ENCODE measurements around the gene AEN.

AEN gene

DNA sequence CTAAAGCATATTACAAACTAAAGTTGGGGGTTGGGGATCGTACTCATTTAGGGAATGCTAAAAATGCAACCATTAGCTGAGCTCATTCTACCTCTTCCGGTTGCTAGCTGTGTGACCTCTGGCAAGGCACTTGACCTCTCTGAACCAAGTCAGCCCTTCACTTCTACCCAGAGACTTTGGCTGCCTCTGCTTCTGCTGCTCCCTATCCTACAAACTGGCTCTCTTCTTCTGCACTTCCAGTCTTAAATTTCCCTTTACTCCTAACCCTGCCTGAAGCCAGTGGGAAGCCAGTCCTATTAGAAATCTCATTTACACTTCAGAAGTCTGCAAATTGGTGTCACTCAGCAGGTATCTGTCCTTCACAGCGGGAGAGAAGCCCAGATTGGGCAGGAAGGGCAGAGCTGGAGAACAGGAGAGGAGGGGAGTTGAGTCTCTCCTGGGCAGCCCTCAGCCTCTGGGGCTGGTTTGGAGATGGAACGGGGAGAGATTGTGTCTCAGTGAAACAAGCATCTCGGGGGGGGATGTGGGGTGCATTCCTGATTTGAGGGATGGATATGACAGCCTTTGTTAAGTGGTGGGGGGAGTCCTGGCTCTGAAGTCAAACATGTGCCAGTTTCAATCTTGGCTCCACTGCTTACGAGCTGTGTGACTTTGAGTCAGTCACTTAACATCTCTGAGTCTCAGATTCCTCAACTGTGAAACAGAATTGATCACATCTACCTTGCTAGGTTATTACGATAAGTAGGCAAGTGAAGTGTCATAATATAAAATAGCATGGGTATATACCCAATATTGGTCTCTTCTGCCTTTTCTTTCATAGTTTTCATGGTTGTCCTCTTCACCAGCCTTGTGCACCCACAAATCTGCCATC, 7.8 kb upstream of the AEN start:
- DNase-seq, result peak; percentile 66

DNA sequence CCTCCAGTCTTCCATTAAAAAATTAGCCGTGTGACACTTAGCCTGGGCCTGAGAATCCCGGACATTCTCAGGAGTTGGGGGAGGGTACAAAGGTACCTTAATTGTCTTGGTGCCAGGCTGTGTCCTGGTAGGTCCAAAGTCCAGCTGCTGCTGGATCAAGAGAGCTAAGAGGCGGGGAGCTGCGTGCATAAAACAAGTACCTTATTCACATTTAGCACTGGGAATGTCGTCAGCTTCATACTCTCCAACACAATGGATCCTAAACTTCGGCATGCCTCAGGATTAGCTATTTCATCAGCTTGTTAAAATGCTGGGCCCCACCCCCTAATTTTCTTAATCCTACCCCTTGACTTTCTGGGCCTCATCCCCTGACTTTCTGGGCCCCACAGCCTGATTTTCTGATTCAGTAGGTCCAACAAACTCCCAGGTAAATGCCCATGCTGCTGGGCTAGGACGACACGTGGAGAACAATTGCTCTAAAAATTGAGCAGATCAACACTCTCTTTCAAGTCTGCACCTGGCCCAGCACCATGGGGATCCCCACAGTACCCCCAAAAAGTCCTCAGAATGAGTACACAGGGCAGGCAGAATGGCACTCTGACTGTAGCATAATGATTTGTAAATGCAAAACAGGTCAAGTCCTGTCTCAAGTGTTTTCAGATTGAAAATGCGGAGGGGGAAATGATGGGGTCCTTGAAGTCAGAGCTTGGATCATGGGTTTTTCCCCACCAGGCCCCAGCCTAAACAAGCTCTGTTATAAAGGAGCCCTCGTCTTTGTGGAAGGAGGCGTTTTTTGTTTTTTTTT, 5.6 kb upstream of the AEN start:
- DNase-seq, result no peak

DNA sequence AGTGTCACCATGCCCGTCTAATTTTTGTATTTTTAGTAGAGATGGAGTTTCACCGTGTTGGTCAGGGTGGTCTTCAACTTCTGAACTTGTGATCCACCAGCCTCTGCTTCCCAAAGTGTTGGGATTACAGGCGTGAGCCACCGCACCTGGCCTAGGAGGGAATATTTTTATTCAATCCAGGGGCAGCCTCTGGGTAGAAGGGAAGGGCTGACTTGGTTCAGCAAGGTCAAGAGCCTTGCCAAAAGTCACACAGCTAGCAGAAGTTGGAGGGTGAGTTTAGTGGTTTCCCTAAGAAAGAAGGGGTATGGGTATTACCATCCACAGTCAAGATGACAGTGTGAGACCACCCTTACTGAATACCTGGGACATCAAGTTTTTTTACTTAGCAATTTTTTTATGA, 4.9 kb upstream of the AEN start:
- no peak for DNase-seq

DNA sequence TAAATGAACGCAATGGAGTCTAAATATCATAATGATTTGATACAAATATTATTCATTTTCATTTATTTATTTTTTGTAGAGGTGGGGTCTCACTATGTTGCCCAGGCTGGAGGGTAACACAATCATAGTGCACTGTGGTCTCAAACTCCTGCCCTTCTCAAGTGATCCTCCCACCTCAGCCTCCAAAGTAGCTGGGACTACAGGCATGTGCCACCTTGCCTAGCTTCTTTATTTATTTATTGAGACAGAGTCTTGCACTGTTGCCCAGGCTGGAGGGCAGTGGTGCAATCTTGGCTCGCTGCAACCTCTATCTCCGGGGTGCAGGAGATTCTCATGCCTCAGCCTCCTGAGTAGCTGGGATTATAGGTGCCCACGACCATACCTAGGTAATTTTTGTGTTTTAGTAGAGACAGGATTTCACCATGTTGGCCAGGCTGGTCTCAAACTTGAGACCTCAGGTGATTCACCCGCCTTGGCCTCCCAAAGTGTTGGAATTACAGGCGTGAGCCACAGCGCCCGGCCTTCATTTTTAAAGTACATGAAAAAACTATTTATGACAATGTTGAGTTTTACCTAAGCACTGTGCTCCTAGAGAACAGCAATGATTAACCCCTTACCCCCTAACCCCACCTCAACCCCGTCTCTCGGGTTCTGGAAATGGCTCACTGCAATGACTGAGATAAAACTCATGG, 4.0 kb upstream of the AEN start:
- no peak for DNase-seq

DNA sequence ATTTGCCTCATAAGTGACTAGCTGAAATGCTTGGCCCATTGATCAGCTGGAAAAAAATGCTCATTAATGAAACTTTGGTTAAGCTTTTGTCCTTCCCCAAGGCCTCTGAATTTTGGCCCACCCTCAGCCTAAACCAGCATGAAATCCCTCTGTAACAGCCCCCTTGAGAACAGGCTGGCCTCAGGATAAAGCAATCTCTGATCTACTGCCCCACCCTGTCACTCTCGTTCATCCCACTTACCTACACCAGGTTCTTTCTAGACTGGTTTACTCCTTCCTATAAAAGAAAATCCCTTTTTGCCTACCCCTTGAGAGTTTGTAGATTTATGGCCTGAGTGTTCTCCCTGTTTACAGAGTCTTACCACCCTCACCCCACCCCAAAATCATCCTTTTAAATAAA, 3.4 kb upstream of the AEN start:
- no peak for DNase-seq

DNA sequence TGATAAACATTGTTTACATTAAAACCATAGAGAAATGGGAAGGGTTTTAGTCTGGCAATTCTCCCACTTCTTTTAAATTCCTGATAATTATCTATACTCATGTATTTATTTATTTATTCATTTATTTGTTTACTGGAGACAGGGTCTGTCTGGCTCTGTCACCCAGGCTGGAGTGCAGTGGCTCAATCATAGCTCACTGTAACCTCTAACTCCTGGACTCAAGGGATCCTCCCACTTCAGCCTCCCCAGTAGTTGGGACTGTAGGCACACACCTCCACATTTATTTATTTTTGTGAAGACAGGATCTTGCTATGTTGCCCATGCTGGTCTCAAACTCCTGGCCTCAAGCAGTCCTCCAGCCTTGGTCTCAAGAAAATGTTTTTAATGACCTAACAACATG, 2.5 kb upstream of the AEN start:
- DNase-seq, result no peak

DNA sequence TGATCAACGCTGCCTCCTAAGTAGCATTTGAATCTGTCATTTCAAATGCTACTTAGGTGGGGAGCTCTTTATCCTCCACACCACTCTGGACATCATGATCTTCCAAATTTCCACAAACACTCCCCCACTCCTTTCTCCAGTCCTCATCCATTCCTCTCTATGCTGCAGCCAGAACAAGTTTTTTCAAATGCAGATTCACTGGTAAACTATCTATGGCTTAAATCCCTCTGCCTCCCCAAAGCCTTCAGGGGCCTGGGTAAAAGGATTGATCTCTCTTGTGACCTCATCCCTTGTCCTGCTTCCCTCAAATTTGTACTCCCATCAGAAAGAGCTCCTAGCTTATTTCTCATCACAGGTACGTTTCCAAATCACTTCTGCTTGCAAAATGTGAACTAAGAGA, 1.3 kb upstream of the AEN start:
- no peak for DNase-seq

DNA sequence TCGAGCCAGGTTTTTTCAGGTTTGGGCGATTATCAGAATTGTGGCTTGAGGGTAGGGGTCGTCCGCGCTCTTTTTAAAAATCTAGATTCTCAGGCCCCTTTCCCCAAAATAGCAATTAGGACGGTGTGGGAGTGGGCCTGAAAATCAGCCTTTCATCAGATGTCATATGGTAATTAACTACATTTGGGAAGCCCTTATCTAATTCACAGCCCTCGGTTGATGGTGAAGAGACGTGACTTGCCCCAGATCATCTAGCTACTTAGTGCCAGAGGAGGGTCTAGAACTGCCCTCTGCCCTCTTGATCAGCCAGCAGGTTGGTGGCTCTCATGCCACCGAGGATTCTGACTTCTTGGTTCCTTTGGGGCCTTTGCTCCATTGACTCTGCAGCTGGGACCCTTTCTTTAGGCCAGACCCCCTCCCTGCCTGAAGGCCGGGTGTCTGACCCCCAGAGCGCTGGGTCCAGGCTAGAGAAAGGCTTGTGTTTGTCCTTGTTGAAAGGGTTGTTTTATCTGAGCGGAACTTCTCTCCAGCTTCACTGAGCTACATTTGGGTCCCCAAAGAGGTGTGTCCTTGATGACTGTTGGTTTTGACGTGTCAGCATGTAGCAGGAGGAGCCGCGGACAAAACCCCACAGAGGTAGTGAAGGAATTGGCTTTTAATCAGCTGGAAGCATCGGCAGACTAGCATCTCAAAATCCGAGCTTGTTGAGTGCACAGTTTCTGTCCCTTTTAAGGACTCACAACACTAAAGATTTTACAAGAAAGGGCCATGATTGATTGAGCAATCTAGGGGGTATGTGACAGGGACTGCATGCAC, 857 bp downstream of the AEN start:
- DNase-seq, result peak; percentile 52

DNA sequence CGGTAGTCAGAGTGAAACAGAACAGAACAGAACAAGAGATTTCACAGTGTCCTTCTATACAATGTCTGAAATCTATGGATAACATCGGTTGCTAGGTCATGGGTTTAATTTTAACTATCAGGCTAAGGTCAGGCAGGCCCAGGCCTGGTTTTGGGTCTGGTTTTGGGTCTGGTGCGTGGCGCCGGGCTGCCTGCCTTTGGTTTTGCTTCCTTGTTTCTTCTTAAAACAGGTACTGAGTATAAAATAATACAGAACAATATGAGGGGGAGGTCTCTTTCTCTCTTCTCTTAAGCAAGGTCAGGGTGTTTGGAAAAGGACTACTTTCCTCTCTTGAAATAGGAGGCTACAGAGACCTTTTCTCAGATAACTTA, 1.4 kb downstream of the AEN start:
- no peak for DNase-seq

DNA sequence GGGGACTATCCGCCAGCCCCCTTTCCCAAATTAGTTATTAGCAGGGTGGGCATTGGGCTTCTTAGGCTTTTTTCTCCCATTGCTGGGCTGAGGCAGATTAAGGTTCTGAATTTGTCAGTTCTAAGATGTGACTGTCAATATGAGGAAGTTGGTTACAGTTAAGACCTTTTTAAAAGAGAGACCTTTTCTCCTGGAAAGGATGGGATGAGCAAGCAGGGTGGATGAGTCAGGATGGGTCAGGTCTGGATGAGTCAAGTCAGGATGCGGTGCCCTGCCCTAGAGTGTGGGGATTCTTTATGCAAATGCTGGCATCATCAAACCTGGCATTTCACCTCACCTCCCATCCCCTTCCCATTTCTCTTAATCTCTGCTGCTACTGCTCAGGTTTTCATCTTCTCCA, 1.9 kb downstream of the AEN start:
- DNase-seq, result peak; percentile 66

DNA sequence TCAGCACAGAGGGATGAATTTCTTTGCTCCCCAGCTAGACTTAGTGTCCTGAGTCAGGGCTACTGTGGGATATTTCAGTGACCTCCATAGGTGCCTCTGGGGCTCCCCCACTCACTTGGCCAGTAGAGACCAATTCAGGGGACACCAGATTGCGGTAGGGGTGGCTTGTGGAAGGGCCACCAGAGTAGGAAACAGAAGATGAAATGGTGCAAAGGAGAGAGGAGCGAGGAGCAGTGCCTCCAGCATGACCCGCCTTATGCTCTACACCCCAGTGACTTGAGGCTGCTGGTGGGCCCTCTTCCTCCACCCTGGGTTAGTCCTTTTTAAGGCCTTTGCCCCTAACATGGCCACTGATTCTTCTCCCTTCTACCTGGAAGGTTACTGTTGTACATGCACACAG, 2.5 kb downstream of the AEN start:
- DNase-seq, result no peak

DNA sequence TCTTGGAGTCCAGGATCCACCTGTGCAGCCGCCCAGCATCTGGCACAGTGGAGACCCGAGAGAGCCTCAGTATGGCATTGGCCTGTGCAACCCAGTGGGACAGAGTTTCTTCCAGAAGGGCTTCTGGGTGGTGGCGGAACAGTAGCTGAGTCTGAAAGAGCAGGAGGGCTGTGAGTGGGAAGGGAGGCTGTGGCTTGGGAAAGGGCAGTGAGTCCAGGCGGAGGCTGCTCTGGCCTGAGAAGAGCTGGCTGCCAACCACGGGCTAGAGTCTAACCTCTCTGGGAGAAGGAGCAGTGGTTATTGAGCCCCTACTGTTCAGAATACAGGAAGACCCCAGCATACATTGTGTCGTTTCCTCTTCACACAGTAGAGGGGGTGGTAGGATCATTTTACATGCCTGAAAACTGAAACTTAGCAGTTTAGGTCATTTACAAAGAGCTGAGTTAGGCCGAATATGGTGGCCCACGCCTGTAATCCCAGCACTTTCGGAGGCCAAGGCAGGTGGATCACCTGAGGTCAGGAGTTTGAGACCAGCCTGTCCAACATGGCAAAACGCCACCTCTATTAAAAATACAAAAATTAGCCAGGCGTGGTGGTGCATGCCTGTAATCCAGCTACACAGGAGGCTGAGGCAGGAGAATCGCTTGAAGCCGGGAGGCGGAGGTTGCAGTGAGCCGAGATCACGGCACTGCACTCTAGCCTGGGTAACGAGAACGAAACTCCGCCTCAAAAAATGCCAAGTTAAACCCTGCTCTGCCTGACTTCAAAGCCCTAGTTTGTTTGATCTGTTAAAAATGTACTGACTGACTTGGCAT, 3.2 kb downstream of the AEN start:
- peak; percentile 54 for DNase-seq

DNA sequence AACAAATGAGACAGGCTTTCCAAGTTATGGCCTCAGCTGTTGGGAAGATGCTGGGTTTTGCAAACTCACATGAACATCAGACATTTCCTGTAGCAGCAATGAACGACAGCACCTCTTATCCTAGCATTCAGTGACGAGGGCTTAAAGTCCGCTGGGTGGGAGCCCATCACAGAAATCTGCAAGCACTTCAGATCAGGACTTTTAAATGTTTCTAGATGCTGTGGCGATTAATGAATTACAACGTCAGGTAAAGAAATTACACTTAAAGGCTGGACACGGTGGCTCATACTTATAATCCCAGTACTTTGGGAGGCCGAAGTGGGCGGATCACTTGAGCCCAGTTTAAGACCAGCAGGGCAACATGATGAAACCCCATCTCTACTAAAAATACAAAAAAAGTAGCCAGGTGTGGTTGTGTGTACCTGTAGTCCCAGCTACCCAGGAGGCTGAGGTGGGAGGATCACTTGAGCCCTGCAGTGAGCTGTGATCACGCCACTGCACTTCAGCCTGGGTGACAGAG, 3.9 kb downstream of the AEN start:
- no peak for DNase-seq

DNA sequence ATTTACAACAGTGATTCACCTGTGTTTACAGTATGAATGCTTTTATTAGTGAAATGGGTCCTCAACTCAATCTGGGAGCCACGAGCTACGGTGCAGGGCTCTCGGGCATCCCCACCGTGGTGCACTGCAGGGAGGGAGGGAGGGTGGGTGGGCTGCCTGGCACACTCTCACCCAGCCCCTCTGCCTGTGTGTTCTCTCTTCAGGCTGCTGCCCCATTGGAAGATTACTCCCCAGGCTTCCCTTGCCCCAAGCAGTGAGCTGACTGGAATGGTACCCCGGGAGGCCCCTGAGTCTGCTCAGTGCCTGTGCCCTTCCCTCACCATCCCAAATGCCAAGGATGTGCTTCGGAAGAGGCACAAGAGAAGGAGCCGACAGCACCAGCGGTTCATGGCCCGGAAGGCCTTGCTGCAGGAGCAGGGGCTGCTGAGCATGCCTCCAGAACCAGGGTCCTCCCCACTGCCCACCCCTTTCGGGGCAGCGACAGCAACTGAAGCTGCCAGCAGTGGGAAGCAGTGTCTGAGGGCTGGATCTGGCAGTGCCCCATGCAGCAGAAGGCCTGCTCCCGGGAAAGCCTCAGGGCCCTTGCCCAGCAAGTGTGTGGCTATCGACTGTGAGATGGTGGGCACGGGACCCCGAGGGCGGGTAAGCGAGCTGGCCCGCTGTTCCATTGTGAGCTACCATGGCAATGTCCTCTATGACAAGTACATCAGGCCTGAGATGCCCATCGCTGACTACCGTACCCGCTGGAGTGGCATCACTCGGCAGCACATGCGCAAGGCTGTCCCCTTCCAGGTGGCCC, 5.0 kb downstream of the AEN start:
- no peak for DNase-seq

DNA sequence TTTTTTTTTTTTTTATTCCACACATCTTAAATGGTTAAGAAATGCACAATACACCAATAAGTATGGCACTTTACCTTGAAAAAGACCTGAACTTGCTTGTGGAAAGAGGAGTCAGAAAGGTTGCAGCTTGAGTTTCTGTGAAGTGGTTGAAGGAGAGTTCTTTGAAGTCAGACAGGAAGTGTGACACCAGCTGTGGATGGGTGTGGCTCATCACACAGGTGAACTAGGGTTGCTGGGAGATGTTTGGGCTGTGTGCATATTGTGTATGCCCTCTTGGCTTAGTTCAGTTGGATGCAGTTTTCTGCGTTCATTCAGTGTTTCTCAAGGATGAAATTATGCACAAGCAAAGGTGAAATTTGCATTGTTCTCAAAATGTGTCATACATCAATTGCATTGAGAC, 6.3 kb downstream of the AEN start:
- no peak for DNase-seq

DNA sequence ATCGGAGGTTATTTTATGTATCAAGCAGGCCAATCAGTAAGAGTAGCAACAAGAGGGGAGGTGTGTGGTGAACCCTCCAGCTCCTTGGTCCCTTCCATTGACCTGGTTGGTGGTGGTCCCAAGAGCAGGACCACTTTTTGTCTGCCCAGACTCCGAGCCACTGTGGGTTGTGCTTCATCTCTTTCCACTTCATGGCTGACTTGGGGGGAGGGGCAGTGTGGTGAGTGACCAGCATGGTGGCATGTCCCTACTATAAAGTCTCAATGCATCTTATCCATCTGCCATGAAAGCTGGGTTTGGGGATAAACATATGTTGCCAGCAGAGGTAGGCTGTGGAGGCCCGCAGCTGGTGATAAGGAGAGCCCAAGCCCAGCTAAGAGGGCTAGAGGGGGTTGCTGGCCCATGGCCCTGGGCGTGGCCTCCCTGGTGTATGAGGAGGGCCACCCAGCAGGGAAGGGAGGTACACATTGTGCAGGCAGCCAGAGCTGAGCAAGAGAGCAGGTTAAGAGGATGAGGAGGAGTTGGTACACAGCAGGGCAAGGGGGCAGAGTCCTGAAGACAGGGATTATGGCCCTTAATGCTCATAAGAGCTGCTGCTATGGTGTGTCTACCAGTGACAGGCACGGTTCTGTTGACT, 7.0 kb downstream of the AEN start:
- DNase-seq, result no peak

DNA sequence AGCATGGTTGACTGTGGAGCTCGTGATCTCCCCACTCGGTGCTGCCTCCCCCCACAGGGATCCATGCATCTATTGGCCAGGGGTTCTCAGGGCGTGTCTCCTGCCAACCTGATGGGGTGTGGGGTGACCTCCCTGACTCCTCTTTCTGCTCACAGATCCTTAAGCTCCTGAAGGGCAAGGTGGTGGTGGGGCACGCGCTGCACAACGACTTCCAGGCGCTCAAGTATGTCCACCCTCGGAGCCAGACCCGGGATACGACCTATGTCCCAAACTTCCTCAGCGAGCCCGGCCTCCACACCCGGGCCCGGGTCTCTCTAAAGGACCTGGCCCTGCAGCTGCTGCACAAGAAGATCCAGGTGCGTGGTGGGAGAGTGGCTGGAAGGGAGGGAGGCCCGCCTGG, 7.9 kb downstream of the AEN start:
- no peak for DNase-seq

DNA sequence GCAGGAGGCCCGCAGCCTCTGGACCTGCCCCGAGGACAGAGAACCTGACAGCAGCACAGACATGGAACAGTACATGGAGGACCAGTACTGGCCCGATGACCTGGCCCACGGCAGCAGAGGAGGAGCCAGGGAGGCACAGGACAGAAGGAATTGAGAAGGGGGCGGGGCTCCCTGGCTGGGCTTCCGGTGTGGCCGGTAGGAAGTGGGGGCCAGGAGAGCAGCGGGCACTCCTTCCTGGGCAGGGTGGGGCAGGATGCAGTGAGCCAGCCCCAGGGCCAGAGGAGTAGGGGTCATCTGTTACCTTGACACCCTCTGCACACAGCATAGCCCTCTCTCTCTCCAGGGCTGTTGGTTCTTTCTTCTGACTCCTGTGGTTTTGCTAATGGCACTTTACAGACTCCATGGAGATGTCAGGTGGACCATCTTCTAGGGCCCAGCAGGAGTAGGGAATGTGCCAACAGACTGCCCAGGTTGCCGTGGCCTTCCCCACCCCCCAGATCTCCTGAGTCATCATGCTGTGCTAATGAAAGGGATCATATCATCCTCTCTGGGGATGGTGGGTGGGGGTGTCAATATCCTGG, 9.1 kb downstream of the AEN start:
- no peak for DNase-seq

DNA sequence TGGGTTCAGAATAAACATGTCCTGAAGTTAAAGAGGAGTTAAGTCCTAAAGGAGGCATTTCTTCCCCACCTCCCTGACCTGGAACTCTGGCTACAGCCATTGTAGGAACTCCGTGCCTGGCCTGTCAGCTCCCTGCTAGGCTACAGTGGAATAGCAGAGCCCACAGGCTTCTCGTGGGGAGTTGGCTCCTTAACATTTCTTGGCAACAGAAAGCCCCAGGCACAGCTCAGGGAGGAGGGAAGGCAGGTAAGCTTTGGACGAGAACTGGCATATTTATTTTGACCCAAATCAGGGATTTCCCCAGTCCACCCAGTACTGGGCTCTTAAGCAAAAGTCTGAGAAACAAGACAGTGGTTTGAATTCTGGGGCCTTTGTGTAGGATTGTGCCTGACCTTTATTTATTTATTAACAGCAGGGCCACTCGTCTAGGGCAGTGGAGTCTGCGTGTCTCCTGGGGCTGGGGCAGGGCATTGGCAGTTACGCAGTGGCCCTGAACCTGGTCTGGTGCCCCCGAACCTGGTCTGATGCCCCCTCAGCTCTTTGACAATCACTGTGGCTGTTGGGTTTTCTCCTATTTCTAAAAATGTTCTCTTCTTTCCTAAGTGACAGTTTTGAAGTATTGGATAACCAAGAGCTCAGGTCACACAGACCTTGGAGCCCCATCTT, 9.8 kb downstream of the AEN start:
- DNase-seq, result no peak

Data from fibroblast of skin of scalp (primary cell).